Hindlimb muscle (tissue), 1 donor: ENCODE results near the gene TTN. TPM values are rescaled to one million over a fixed set of nuclear protein-coding genes. Genes with fewer than 3 reads are reported as not detected.
"Not testable (repeated sequence)": the region's sequence is repeated elsewhere in the genome, so short reads cannot be mapped to it uniquely, and the experiment has no call there.

Experiments
- DNase-seq: peaks from one replicate; pipeline ENCODE4 v3.0.0-alpha.2; 2013
- polyA plus RNA-seq: library from polyadenylated mRNA; unstranded; fragments of 120-200 nt; gene quantifications from one replicate; pipeline ENCODE4 v1.2.1, GENCODE V29; 2013; ENCODE audit not compliant: insufficient read length

Gene TTN
- polyA plus RNA-seq, 1 donor = 337 TPM

DNA sequence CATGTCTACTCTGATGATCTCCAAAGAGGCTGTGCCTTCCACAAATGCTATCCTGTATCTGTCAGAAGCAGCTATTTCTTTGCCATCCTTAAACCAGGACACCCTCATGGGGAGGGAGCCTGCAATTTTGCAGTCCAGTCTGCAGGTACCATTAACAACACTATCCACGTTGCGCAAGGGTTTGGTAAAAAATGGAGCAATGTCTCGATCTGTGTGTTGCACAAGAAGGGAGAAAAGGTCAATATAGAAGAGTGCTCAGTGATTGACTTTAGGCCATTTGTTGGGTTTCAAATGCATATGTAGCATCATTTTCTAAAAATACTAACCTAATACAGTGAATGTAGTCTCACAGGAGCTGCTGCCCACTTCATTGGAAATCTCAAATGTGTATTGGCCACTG, 74.3 kb downstream of the TTN start:
- DNase-seq = no peak

DNA sequence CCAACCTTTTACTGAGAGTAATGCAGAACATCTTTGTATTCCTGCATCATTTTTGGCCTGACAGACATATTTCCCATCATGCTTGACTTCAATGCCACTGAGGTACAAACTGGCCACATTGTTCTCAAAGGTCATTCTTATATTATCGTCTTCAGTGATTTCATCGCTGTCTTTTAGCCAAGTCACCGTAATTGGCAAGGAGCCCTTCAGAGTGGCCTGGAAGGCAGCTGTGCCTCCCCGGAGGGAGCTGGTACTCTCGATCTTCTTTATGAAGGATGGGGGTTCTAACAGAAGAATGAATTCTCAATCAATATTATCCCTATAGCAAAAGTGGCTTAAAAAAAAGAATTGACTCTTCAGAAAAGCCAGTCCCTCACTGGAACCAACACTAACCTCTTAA, 75.9 kb downstream of the TTN start:
- no peak for DNase-seq

DNA sequence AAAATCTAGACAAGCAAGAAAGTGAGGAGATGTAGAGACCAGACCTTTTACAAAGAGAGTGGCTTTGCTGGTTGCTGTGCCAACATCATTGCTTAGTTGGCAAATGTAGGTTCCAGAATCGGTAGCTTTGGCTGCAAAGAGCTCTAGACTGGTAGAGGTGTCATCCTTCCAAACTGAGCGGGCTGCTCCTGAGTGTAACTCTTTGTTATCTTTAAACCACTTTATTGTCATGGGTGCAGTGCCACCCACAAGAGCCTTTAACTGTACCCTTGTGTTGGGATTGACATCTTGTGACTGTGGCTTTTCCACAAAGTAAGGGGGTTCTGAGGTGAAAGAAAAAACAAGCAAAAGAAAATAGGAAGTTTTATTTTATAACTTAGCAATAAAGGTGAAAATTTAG, 77.2 kb downstream of the TTN start:
- DNase-seq = no peak

DNA sequence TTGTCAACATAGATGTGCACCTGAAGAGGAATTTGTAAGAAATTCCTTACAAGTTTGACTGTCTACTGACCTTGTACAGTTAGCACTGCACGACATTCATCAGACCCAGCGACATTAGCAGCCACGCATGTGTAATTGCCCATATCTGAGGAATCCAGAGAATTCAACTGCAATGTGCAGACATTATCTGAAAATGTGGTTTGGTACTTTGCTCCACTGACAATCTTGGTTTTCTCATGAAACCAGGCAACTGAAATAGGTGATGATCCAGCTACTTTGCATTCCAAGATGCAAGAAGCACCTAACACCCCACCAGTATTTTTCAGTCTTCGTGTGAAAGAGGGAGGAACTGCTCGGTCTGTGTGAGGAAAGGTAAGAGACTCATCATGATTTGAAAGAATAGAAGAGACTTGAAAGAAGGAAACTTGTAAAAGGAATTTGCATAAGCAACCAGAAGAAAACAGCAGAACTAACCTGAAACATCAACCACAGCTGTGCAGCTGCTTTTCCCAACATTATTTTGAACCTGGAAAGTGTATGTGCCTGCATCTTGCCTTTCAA, 83.4 kb downstream of the TTN start:
- no peak for DNase-seq

DNA sequence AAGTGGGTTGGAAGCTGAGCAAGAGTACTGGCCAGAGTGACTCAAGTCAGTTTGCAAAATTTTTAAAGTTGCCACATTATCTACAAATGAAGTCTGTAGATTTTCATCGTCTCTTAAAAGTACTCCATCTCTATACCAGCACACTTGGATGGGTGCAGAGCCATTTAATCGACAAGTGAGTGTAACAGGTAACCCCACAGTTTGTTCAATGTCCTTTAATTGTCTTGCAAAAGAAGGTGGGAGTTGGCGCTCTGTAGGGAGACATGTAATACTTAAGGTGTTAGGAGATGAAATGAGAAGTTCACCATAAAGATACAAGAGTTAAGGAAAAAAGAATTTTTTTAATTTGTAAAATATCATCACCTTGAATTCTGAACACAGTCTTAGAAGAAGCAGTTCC, 84.9 kb downstream of the TTN start:
- DNase-seq = no peak

DNA sequence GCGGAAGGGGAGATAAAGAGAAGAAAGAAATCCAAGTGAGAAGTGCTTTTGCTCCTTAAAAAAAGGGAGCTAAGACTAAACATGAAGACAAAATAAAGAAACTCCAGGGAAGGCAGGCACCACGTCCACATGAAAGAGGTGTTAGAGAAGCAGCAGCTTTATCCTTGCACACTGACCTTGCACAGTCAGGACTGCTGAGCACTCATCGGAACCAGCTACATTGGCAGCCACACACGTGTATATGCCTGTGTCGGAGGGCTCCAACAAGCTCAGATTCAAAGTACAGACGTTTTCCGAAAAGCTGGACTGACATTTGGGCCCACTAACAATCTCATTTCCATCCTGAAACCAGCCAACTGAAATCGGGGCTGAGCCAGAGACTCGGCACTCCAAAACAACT, 88.2 kb downstream of the TTN start:
- DNase-seq = no peak

DNA sequence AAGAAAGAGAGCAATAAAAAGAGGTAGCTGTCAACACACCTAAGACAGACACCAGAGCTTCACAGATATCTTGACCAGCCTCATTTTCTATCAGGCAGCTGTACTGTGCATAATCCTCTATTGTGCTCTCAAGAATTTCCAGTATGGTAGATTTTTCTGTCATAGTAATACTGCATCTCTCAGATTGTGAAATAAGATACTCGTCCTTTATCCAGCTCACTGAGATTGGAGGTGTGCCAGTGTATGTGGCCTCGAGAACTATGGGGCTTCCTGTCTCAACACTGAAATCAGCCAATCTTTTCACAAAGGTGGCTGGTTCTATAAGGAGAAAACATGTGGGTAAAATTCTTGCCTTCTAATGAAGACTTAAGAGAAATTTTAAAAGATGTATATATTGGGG, 88.9 kb downstream of the TTN start:
- no peak for DNase-seq

DNA sequence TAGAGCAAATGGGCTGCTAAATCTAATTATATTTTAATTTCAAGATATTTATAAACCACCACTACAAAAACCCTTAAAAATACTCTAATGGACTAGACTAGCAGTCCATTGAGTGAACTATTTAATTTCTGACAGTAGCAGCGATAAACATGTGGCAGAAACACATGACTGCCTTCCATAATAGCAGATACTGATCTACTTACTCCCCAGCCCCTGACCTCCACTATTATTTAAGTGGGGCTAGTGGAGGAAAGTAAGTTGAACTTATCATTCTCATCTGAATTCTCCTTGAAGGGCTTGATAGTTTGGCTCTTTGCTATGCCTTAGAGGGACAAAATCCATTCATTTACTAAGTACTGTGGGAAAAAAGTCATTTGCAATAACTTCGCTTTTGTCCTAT, 90.8 kb downstream of the TTN start:
- DNase-seq = no peak

DNA sequence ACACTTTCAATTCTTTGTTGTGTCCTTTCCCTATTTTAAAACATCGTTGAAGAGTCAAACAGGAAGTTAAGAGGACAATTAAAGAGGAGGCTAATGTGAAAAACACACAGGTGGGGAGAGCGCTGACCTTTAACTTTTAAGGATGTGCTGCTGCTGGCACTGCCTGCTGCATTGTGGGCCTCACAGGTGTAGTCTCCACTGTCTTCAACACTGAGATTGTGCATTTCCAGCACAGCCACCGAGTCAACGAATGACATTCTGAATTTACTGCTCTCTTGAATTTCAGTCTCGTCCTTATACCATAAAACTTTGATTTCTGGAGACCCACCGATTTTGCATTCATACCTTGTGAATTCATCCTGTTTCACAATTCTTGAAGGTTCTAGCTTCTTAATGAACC, 91.9 kb downstream of the TTN start:
- DNase-seq = no peak

DNA sequence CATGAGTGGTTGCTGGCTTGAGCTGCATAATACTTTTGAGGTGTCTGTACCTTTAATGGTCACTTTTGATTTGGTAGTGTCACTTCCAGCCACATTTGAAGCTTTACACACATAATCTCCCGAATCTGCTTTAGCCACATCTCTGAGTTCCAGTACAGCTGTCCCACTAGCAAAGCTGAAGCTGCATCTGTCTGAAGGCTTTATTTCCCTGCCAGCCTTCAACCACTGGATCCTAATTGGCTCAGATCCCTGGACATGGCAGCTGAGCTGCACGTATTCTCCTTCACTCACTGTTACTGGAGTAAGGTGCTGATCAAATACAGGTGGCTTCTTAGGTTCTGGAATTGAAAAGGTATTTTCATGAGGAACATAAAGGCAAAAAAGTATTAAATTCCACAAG, 99.7 kb downstream of the TTN start:
- no peak for DNase-seq

DNA sequence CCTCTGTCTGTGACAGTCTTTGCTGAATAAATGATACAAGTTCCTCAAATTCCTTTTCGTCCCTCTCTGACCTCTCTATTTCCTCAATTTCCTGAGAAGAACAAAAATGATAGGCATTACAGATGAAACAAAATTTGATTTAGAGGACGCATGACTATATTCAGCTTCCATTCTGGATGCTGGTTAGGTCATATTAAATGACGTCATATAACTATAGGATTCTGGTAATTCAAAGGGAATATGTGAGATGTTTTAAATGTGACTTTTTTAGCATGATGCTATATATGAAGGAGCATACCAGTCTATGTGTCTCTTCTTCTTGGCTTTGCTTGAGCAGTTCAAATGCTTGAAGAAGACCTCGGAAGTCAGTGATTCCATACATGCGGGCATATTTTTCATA, 102.3 kb downstream of the TTN start:
- DNase-seq = no peak

DNA sequence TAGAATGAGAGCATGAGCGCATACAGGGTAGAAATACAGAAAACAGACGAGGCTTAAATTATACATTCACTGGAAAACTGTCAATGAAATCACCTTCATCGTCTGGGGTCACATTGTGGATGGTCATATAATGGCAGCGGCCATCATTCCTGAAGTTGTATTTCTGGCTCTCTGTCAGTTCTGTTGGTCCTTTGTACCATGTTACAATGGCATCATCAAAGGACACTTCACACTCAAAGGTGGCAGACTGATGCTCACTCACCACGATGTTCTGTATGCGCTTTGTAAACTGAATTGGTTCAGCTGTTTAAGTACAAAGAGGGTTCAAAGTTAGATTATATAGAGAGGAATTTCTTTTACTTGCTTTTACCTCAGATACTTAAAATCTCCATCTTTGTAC, 104.9 kb downstream of the TTN start:
- no peak for DNase-seq

DNA sequence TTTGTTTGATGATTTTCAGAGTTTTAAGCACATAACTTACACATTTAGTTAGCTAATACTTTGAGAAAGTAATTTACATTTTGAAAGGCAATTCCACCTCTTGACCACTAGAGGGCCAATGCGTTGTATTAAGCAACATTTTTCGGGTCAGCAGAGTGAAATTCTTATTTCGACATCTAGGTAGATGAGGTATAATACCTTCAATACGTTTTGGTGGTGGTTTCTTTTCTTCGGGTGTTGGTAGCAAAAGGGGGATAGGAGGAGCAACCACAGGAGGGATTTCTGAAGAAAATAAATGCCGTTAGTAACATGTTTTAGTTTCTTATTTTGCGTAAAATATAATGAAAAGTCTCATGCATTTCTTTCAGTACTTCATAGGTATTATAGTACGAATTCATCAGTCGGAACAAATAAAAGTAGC, 106.3 kb downstream of the TTN start:
- DNase-seq = no peak

DNA sequence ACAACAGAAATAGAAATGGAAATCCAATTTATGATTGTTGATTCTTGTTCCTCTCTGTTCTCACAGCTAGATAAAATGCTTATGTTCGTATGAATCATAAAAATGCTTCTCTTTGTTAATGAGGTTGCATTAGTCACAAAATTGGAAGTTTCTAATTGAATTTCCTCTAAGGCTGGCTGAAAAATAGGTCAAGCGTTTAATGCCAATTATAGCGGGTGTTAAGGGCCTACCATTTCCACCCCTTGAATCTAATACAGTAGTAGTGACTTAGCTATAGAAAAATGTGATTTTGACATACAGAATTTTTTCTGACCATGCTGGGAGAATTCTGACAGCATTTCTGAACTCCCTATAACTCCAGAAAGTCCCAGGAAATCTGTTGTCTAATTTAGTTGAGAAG, 107.1 kb downstream of the TTN start:
- no peak for DNase-seq

DNA sequence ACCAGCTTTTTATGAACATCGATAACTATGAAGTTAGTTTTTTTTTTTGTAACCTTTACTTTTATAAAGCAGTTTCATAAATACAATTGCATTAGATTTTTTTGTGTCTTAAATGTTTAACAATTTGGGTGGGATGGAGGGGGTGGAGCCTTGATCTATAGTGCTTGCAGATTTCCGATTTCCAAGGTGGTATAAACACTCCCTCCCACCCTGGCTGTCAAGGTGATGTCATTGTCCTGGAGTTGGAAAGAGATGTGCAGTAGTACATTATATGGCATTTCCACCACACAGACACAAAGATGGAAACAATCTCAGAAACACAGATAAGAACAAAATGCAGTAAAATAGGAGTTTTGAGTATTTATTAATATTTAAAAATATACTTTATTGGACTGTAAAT, 114.4 kb downstream of the TTN start:
- DNase-seq = no peak

DNA sequence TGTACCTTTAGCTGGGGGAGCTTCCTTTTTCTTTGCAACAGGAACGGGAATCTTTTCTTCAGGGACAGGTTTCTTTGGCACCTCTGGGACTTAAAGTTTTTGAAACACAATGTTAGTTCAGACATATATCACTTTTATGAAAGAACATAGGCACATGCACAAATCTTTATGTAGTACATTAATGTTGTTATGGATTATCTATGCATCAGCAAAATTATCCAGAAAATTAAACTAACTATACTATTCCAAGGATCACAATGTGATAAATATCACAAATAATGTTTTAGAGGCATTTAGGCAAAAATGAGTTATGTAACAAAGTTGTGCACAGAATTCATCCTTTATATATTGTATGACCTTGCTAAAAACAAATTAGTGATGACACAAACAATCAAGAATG, 117.4 kb downstream of the TTN start:
- no peak for DNase-seq

DNA sequence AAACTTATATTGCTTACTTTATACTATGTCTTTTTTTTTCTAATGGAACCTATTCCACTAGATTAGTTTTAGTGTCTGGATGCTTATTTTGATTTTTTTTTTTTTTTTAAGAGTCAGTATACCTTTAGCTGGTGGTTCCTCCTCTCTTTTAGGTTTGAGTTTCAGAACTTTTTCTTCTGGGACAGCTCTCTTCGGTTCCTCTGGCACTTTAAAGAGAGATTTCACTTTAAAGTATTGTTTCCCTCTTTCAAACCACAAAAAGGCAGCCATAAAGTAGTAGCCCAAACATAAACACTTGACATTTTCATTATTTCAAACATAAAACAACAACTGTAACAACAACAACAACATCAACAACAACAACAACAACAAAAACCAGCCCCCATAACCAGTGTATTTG, 123.3 kb downstream of the TTN start:
- DNase-seq = no peak

DNA sequence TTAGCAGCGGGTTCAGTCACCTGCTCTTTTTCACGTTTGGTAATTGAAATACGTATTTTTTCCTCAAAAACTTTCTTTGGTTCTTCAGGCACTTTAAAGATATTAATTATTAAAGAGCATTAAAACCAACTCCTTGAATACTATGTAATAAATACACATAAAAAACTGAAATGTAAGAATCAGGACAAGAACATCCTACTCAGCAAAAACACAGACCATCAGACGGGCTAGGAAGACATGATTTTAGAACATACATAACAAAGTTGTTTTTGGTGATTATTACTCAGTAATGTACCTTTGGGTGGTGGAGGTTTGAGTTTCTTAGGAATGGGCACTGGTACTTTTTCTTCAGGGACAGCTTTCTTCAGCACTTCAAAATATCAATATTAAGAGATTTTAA, 126.1 kb downstream of the TTN start:
- DNase-seq = no peak

DNA sequence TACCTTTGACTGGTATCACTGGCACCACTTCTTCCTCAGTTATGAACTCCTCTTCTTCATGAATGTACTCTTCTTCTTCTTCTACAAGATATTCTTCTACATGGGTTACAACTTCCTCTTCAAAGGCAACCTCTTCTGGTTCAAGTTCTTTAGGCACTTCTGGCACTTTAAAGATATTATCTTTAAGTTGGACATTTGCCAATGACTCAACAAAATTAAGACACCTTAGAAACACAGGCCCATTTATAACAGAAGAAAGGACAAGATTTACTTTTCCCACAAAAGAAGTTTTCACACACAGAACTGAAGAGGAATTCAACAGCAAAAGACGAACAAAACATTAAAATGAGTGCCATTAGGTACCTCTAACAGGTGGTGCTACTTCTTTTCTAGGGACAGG, 127.3 kb downstream of the TTN start:
- DNase-seq = no peak

DNA sequence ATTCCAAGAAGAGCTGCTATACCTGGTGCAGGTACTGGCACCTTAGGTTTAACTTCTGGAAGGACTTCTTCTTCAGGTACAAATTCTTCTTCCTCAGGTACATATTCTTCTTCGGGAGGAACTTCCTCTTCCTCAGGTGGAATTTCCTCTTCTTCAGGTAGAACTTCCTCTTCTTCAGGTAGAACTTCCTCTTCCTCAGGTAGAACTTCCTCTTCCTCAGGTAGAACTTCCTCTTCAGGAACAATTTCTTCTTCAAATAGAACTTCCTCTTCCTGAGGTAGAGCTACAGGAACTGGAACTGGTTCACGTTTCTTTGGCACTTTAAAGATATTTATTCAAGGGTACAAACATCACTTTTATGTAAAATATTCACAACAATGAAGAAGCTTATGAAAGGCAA, 129.6 kb downstream of the TTN start:
- no peak for DNase-seq

DNA sequence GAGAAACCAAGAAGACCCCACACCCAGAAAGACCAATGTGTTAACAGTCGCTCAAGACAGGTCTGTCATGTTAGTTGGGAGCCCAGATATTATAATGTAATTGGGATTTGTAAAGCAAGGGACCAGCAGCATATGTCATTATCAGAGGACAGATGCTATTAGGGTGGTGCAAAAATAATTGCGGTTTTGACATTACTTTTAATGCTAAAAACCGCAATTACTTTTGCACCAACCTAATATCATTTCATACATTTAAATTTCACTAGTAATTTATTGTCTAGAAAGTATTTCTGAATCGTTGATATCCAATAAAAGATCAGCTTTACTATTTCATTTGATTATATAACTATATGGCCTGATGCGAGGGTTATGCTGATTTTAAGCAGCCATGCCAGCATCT, 131.2 kb downstream of the TTN start:
- no peak for DNase-seq

DNA sequence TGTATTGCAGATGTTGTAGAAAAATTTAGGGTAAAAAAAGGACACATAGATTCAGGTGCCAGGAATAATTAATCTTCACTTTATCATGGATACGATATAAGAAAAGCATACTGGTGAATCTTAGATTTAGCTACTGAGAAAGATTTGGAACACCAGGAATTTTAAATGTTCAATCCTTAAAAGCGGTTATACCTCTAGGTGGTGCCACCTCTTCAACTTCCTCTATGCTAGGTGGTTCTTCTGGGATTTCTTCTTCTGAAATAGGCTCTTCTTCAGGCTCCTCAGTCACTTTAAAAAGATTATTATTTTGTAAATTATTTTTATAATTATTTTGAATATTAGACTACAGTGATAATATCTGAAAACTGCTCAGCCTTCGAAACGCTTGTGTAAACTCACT, 133.1 kb downstream of the TTN start:
- DNase-seq = no peak

DNA sequence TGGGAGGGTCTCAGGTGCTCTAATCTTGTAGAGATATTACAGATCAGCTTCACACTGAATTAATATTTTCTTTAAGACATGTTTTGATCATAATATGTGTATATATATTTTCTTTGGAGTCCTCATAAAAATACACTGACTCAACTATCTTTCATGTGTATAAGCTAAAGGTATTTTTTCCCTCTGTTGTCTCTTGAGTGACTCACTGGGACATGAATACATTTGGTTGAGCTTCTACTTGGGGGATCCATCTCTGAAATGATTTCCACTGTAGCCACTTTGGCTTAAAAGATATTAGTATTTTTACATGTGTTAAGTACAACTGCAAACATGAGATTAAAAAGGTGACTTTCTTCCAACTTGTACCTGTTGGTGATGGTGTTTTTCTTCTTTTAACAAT, 140.8 kb downstream of the TTN start:
- no peak for DNase-seq

DNA sequence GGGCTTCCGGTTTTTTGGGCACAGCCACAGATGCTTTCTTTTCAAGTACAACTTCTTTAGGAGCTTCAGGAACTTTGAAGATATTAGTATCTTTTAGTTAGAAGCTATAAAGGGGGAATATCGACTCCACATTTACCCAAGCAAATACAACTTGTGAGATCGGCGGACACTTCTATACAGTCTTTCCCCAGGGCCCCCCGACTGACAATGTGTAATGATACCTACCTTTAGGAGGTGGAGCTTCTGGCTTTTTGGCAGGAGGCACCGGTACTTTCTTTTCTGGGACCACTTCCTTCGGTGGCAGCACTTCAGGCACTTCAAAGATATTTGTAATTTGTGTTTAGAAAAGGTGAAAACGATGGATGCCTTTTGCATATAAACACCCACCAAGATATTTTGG, 148.7 kb downstream of the TTN start:
- not testable (repeated sequence) for DNase-seq

DNA sequence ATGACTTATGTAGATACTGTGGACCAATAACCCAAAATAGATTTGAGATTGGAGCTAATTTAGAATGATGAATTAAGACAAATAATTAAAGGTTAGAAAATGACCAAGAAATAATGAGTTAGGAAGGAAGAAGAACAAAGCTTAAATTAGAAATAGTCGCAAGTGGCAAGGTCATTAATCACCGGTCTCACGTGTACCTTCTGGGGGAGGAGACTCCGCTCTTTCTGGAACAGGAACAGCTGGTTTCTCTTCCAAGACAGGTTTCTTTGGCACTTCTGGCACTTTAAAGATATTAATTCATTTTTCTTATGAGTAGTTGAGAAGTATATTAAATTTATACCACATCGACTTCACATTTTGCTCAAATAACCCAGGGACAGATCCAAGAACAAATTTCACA, 156.7 kb downstream of the TTN start:
- DNase-seq = no peak

DNA sequence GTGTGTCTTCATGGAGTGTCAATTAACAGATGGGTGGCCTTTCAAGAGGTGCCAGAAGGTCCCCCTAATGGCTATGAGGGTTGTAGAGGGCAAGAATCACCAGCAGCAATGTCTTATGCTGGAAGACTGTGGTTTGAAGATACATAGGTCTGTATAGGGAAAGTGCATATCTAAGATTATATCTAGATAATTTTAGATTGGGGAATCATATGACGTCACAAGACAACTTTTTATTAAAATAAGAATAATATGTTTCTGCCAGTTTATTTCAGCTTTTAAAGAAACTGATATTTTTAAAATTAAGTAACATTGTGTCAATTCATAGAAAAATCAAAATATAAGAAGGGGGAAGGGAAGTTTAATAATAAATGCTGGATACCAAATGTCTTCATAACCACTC, 162.3 kb downstream of the TTN start:
- DNase-seq = no peak
